Breast epithelium (tissue), 4 donors: ENCODE results near the gene FHDC1. TPM values are rescaled to one million over a fixed set of nuclear protein-coding genes. Genes with fewer than 3 reads are reported as not detected.

Experiments used
- DNase-seq, 2 donors: peaks; one replicate each; pipeline ENCODE4 v3.0.0-alpha.2; 2019; ENCODE audit warnings: low spot score in 2 of 2
- H3K27ac ChIP-seq, 2 donors: fragments of 200-600 bp; sonication (generic) in 1 of 2; one replicate each; pipeline ENCODE4 v1.5.1; 2016 to 2019; ENCODE audit warnings: mild to moderate bottlenecking in 1 of 2
- H3K27me3 ChIP-seq, 2 donors: fragments of 200-600 bp; sonication (generic) in 1 of 2; one replicate each; pipeline versions ENCODE4 v1.5.1 to v1.6.0; 2017 to 2019; ENCODE audit warnings: control low read depth in 1 of 2, mild to moderate bottlenecking in 1 of 2
- H3K36me3 ChIP-seq: fragments of 200-600 bp; one replicate; pipeline ENCODE4 v1.5.1; 2019
- H3K4me1 ChIP-seq, 2 donors: fragments of 200-600 bp; sonication (generic); one replicate each; pipeline ENCODE4 v1.5.1; 2016 to 2019; ENCODE audit warnings: control low read depth in 1 of 2
- H3K4me3 ChIP-seq, 3 donors: fragments of 200-600 bp; sonication (generic); 1 replicate in 2 of 3; 2 replicates in 1 of 3; pipeline ENCODE4 v1.5.1; 2016 to 2019; ENCODE audit warnings: mild to moderate bottlenecking in 3 of 3, moderate library complexity in 2 of 3
- H3K9me3 ChIP-seq, 2 donors: fragments of 200-600 bp; sonication (generic) in 1 of 2; one replicate each; pipeline ENCODE4 v1.5.1; 2016 to 2019; ENCODE audit warnings: control low read depth in 1 of 2
- CTCF ChIP-seq, 3 donors: fragments of 450-650 bp; IDR thresholded peaks; one replicate each; pipeline ENCODE4 v1.5.1; 2016 to 2017; ENCODE audit warnings: antibody characterized with exemption in 3 of 3, mild to moderate bottlenecking in 3 of 3, moderate library complexity in 3 of 3
- POLR2A ChIP-seq: fragments of 450-650 bp; IDR thresholded peaks from one replicate; pipeline ENCODE4 v1.6.1; 2016; ENCODE audit warnings: antibody characterized with exemption, mild to moderate bottlenecking, moderate library complexity
- POLR2AphosphoS5 ChIP-seq, 3 donors: sonication (generic); formaldehyde crosslinking; IDR thresholded peaks; one replicate each; pipeline ENCODE4 v1.6.1; 2017; ENCODE audit warnings: antibody characterized with exemption in 3 of 3
- intact Hi-C: fragments of 100-400 bp; cut with DNase I; formaldehyde crosslinking; loops from one replicate; pipeline ENCODE4 v1.15.1; 2023; ENCODE audit warnings: low total_unique reads
- total RNA-seq, 3 donors: library from RNA; depleted of rRNA; stranded (reverse); fragments of >200 nt; gene quantifications; one replicate each; pipeline ENCODE4 v1.1.0, GENCODE V29; 2016

The FHDC1 gene
- total RNA-seq, 3 donors from 2014 or later = 0.48 to 2.3 (median 2.0) TPM

- intact Hi-C loops = no loop called here
- no peaks in the 10 kb centered on the region for H3K36me3 ChIP-seq
- no peaks in the 10 kb centered on the region for H3K9me3 ChIP-seq
Observed at GRCh38 chr4:152989554-152989970, 53.4 kb downstream of the FHDC1 start.

GRCh38 chr4:152990471-152991131 lies 54.5 kb downstream of the FHDC1 start:
- H3K4me1 ChIP-seq = no peaks in the 10 kb centered on the region
- H3K27me3 ChIP-seq = no peaks in the 10 kb centered on the region
- H3K36me3 ChIP-seq = no peaks in the 10 kb centered on the region
- DNase-seq = no peak
- H3K4me3 ChIP-seq = no peak overlapping the region
- intact Hi-C loops = no loop called here
- no peak overlapping the region for H3K27ac ChIP-seq
- H3K9me3 ChIP-seq = no peaks in the 10 kb centered on the region
- TF ChIP-seq POLR2A (no peak), POLR2AphosphoS5 (IDR thresholded peaks at IDR 0.05) (no peak), CTCF (IDR thresholded peaks at IDR 0.05) (no peak)

More at GRCh38 chr4:152989554-152989970, 53.4 kb downstream of the FHDC1 start:
- TF ChIP-seq CTCF (IDR thresholded peaks at IDR 0.05) = no peak
- TF ChIP-seq POLR2A = no peak
- TF ChIP-seq POLR2AphosphoS5 (IDR thresholded peaks at IDR 0.05) = no peak
- Histone ChIP-seq H3K4me3 (no peak overlapping the region), H3K27ac (no peak overlapping the region), H3K27me3 (no peaks in the 10 kb centered on the region), H3K4me1 (no peaks in the 10 kb centered on the region)
- DNase-seq = no peak

GRCh38 chr4:152991398-152991797 lies 55.3 kb downstream of the FHDC1 start:
- peaks cover 0 to 6% of the 10 kb centered on the region in 2 donors for H3K4me1 ChIP-seq
- no peaks in the 10 kb centered on the region for H3K27me3 ChIP-seq
- H3K9me3 ChIP-seq = no peaks in the 10 kb centered on the region
- H3K4me3 ChIP-seq = no peak overlapping the region
- H3K27ac ChIP-seq = no peak overlapping the region
- DNase-seq = no peak
- TF ChIP-seq POLR2A = no peak
- TF ChIP-seq CTCF (IDR thresholded peaks at IDR 0.05) = no peak
- no peak for TF ChIP-seq POLR2AphosphoS5 (IDR thresholded peaks at IDR 0.05)
- intact Hi-C loops = no loop called here
- no peaks in the 10 kb centered on the region for H3K36me3 ChIP-seq

GRCh38 chr4:152992027-152992426 lies 55.9 kb downstream of the FHDC1 start:
- H3K9me3 ChIP-seq = no peaks in the 10 kb centered on the region
- no peaks in the 10 kb centered on the region for H3K36me3 ChIP-seq
- TF ChIP-seq POLR2A (no peak), CTCF (IDR thresholded peaks at IDR 0.05) (no peak), POLR2AphosphoS5 (IDR thresholded peaks at IDR 0.05) (no peak)
- H3K27me3 ChIP-seq = no peaks in the 10 kb centered on the region
- H3K4me3 ChIP-seq = no peak overlapping the region
- no peak overlapping the region for H3K27ac ChIP-seq
- H3K4me1 ChIP-seq = peaks cover 0 to 6% of the 10 kb centered on the region in 2 donors
- intact Hi-C loops = no loop called here
- no peak for DNase-seq

- no peak for DNase-seq
- TF ChIP-seq CTCF (IDR thresholded peaks at IDR 0.05) (no peak), POLR2A (no peak), POLR2AphosphoS5 (IDR thresholded peaks at IDR 0.05) (no peak)
- H3K27ac ChIP-seq = no peak overlapping the region
- H3K27me3 ChIP-seq = no peaks in the 10 kb centered on the region
- peaks cover 0 to 6% of the 10 kb centered on the region in 2 donors for H3K4me1 ChIP-seq
- no peak overlapping the region for H3K4me3 ChIP-seq
- H3K36me3 ChIP-seq = no peaks in the 10 kb centered on the region
- no peaks in the 10 kb centered on the region for H3K9me3 ChIP-seq
- intact Hi-C loops = no loop called here
Observed at GRCh38 chr4:152992466-152992865, 56.3 kb downstream of the FHDC1 start.
